GM04503 (cell line): ENCODE results near the gene HNRNPH1.

Experiments used
- DNase-seq: peaks from one replicate; pipeline ENCODE4 v3.0.0-alpha.2; 2012; ENCODE audit warnings: low read depth

Gene HNRNPH1

GRCh38 chr5:179621551-179622214 lies 1.8 kb downstream of the HNRNPH1 start:
- DNase-seq, result no peak

GRCh38 chr5:179620703-179621350 lies 2.6 kb downstream of the HNRNPH1 start:
- no peak for DNase-seq

GRCh38 chr5:179620293-179620692 lies 3.2 kb downstream of the HNRNPH1 start:
- DNase-seq, result no peak

GRCh38 chr5:179619776-179620175 lies 3.7 kb downstream of the HNRNPH1 start:
- DNase-seq, result no peak

DNA sequence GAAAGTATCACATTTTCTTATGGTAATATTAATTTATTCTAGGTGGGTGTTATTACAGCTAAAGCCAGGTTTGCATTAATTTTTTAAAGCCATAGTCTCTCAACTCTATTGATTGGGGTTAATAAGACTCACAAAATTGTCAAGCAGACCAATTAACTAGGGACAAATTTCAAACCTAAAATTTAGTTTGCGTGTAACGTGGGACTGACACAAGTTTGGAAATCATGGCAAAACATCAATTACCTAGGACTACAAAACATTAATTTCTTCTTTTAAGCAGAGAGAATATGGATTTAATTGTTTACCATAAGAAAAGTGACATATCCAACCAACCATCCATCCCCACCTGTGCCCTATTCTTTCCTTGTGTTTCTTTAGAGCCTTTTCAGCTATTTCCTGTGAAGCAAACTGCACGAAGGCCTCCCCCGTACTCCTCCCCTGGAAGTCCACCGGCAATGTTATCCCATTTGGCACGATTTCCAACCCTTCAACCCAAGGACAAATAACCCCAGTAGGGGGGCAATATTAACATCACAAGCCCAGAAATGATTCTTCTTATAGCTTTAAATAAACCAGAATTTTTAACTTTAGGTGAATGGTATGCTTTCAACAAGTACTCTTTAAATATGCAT lies 4.4 kb downstream of the HNRNPH1 start:
- no peak for DNase-seq

DNA sequence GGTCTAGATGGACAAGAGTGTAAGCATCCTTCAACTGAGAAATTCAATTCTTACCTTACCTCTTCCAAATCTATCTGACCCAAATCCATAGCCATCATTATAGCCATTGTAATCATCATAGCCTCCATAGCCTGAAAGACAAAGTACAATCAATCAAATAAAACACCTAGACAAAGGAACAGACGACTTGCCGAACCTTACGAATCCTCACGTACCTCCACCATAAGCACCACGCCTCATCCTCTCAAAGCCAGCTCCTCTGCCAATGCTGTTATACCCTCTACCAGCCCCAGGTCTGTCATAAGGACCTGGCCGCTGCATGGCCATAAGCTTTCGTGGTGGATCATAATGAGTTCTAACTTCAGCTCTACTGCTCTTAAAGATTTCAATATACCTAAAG lies 5.5 kb downstream of the HNRNPH1 start:
- DNase-seq, result no peak

DNA sequence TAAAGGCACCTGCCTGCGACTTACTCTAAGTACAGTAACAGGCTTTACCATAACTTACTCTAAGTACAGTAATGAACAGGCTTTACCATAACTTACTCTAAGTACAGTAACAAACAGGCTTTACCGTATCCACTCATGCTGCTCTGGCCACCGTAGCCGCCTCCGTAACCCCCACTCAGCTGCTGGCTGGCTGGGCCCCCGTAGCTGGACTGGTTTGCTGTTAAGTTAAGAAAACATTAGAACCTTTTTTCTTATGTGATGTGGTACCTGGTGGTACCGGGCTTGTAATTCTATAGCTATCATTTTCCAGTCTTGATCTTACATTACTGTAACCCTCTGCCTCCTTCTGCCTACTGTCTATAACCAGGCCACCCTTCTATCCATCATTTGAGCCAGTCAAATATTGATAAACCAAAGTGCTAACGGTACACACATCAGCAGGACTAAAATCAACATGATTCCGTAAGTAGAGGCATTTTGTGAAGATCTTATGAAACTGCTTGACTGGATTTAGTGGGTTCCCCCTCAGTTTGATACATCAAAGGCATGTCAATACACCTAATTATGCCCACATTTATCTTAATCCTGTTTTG lies 7.4 kb downstream of the HNRNPH1 start:
- DNase-seq, result no peak

DNA sequence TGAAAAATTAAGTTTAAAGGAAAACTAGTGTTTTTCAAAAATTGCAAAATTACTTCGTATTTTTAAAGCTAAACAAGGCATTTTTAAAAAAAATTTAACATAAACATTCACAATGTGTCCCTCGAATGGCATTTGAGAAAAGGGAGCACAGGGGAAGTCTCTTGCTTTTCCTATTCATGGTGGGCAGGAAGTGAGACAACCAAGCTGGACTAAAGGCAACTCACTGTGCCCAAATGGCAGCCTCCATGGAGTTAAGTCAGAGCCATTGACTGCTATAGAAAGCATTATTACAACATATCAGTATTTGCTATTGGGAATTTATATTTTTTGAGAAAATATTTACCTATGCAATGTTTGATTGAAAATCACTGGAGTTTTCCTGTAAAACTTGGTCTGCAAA lies 8.3 kb downstream of the HNRNPH1 start:
- DNase-seq, result no peak

DNA sequence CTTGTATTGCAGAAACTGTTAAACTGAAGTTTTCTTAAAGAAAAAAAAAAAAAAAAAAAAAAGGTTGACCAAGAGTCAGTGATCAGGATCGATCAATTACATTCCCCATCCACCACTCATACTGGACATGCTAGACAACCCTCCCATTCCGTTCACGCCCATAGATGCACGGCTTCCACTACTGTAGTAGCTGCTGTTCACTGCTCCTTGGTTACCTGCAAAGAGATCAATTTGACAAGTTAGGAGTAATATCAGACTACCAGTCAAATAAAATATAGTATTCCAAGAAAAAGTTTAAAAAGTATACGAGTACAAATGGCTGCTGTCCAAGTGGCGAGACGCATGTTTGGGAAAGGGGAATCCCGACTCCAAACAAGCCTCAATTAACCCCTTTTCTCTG lies 8.7 kb downstream of the HNRNPH1 start:
- DNase-seq, result no peak

GRCh38 chr5:179613460-179614071 lies 9.9 kb downstream of the HNRNPH1 start:
- DNase-seq, result no peak

- no peak for DNase-seq
Observed at GRCh38 chr5:179612577-179613459, 10.7 kb downstream of the HNRNPH1 start.

DNA sequence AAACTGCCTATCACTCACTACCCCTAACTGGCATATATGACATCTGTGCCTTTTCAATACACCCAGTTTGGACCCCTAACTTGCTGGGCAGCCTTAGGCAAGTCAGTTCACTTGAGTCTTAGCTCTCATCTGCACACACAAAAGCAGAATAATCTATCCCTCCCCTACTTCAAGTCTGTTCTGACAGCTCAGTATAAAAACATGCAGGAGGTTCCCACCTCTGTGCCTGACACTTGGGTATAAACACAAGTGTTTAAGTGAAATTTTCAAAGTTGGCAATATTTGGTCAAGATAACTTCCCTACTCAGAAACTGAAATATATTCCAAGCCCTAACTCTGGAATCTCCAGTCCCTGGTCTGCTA lies 12.6 kb downstream of the HNRNPH1 start:
- no peak for DNase-seq

DNA sequence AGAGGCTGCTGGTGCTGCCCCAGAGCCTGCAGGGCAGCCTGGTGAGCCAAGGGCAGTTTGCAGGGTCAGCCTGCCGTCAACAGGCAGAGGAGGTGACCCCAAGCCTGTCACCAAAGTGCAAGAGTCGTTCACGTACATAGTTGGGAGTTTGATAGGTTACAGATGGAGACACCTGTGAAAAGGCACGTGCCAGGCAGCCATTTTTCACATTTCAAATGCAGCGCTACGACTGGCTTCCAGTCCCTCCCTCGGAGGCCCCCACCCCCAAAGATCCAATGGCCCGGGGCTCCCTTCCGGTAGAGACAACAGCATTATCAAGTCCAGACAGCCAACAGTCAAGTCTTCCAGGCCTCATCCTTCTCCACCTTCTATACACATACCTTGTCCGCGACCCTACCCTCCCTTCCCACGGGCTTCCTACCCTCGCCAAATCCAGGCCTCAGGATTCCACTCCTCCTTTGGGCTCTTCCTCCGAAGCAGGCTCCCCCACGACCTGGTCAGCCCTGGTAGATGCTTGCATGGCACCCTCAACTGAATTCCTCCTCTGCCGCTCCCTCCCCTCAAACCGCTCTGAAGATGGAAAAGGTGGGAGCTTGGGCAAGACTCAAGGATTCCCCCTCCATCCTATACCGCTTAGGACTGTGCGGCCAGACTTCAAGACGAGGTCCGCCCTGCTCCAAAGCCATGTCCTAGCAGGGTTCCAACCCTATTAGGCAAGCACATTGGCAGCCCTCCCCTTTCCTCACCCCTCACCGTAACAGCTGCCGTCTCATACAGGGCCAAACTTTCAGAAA lies 13.2 kb downstream of the HNRNPH1 start:
- no peak for DNase-seq

DNA sequence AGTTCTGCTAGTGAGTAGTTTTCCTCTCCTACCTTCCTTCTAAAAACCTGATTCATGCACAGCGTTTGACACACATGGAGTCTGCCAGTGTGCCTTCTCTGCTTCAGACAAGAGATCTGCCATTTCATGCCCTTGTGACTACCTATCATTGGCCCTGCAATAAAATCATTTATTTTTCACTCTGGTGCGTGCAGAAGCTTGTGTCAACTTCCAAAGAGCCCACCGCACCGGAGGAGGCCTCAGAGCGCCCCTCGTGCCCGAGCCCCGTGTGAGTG lies 13.7 kb downstream of the HNRNPH1 start:
- DNase-seq, result no peak

GRCh38 chr5:179608131-179608581 lies 15.3 kb downstream of the HNRNPH1 start:
- DNase-seq, result no peak

DNA sequence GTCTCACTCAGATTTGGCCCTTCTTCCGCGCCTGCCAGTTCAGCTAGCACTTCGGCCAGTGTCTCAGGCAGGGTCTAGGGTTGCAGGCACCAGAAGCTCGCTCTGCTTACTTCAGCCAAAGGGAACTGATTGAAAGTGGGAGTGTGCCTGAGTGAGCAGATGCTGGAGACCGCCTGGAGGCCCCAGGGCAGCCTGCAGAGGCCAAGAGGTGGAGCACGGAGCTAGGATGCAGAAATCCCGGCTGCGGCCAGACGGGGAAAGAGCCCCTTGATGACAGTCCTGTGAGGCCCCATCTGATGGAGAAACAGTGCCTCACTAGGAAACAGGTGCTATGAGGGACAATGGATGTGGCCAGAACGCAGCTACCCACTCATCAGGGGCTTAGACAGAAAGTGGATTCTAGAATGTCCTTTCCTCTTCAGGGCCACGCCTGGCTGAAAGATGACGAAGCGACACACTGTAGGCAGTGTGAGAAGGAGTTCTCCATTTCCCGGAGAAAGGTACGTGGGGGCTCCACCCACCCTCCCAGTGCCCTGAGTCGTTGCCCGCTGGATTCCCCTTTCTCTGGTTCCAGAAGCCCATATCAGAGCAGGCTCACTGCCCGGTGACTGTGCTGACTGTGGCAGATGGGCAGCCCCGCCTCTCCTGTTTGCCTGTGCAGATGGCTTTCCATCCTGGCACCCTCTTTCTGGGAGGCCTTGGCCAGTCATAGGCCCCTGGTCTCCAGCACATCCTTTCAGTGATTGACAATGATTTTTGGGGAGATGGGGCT lies 16.1 kb downstream of the HNRNPH1 start:
- DNase-seq, result no peak

DNA sequence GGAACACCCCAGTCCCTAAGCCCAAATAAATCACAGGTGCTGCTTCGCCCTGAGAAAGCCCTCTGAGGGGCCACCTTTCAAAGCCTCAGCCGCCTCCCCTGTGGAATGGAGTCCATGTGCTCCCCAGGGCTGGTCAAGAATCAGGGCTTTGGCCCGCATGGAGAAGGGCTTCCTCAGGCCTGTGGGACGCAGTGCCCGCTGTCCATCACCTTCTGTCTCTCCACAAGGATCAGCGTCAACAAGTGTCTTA lies 16.6 kb downstream of the HNRNPH1 start:
- no peak for DNase-seq

- DNase-seq, result no peak
Observed at GRCh38 chr5:179606071-179606909, 17.2 kb downstream of the HNRNPH1 start.

- no peak for DNase-seq
Observed at GRCh38 chr5:179605026-179605833, 18.2 kb downstream of the HNRNPH1 start.
